IMR-90 (cell line): ENCODE measurements around the gene ADGRB3. TPM values are rescaled to one million over a fixed set of nuclear protein-coding genes. Genes with fewer than 3 reads are reported as not detected.

Source experiments
- ATAC-seq: fragments of 200-7000 bp; cut with Tn5 transposase; 2 replicates; pipeline ENCODE4 v1.9.1; 2020; ENCODE audit warnings: low read depth, mild to moderate bottlenecking, moderate library complexity
- BruUV-seq: library from RNA; stranded (reverse); fragments of 400-500 nt; replicated peaks from 2 replicates; lab custom pipeline; 2021; lab: Mats Ljungman, UMichigan
- CTCF ChIA-PET: fragments of 300-600 bp; formaldehyde crosslinking; extraction: SDS; loops from one replicate; lab custom pipeline; 2021; ENCODE audit warnings: antibody characterized with exemption; lab: Yijun Ruan, JAX
- POLR2A ChIA-PET: fragments of 300-600 bp; sonication (Branson Sonifier 250); formaldehyde crosslinking; loops from one replicate; lab custom pipeline; 2022; ENCODE audit warnings: antibody characterized with exemption; ENCODE audit not compliant: unreplicated experiment; lab: Charles Lee
- DNase-seq: peaks from one replicate; pipeline ENCODE4 v3.0.0; 2013
- H2AFZ ChIP-seq: replicated peaks from 2 replicates; pipeline ENCODE3; 2013; ENCODE audit warnings: low read length, mild to moderate bottlenecking; ENCODE audit not compliant: poor library complexity
- H2AK5ac ChIP-seq: 2 replicates; pipeline ENCODE4 v1.6.1; 2013; ENCODE audit warnings: low read depth, low read length, inconsistent platforms
- H2AK9ac ChIP-seq: replicated peaks from 2 replicates; pipeline ENCODE3; 2013; ENCODE audit warnings: mild to moderate bottlenecking, low read depth, low read length, moderate library complexity; ENCODE audit not compliant: poor library complexity
- H2BK120ac ChIP-seq: 2 replicates; pipeline ENCODE4 v1.6.1; 2013; ENCODE audit warnings: low read depth, low read length, inconsistent platforms
- H2BK15ac ChIP-seq: 3 replicates; pipeline ENCODE4 v1.6.1; 2013; ENCODE audit warnings: low read depth, low read length, inconsistent platforms
- H2BK20ac ChIP-seq: 2 replicates; pipeline ENCODE4 v1.6.1; 2013; ENCODE audit warnings: low read depth, mild to moderate bottlenecking, inconsistent platforms, low read length, moderate library complexity
- H2BK5ac ChIP-seq: 2 replicates; pipeline ENCODE4 v1.6.1; 2013; ENCODE audit warnings: mild to moderate bottlenecking, low read depth, low read length, inconsistent platforms; ENCODE audit not compliant: poor library complexity, severe bottlenecking
- H3K14ac ChIP-seq: replicated peaks from 2 replicates; pipeline ENCODE4 v1.6.1; 2013; ENCODE audit warnings: low read depth, low read length, inconsistent platforms
- H3K18ac ChIP-seq: 2 replicates; pipeline ENCODE4 v1.6.1; 2013; ENCODE audit warnings: low read depth, low read length, control low read depth
- H3K23ac ChIP-seq: 2 replicates; pipeline ENCODE4 v1.6.1; 2013; ENCODE audit warnings: low read depth, low read length, inconsistent platforms
- H3K27ac ChIP-seq: 2 replicates; pipeline ENCODE4 v1.5.1; 2013; ENCODE audit warnings: mild to moderate bottlenecking, control low read depth, low read length; ENCODE audit not compliant: insufficient read depth
- H3K27me3 ChIP-seq: 2 replicates; pipeline ENCODE4 v1.6.1; 2013; ENCODE audit warnings: low read length; ENCODE audit not compliant: control insufficient read depth, insufficient read depth
- H3K36me3 ChIP-seq: 2 replicates; pipeline ENCODE4 v1.6.1; 2013; ENCODE audit warnings: low read length, mixed read lengths; ENCODE audit not compliant: control insufficient read depth, insufficient read depth
- H3K4ac ChIP-seq: 2 replicates; pipeline ENCODE4 v1.6.1; 2013; ENCODE audit warnings: low read depth, low read length, inconsistent platforms
- H3K4me1 ChIP-seq: 2 replicates; pipeline ENCODE4 v1.6.1; 2013; ENCODE audit warnings: low read length, mixed read lengths; ENCODE audit not compliant: control insufficient read depth, insufficient read depth
- H3K4me2 ChIP-seq: 2 replicates; pipeline ENCODE4 v1.6.1; 2013; ENCODE audit warnings: low read depth, mild to moderate bottlenecking, control low read depth, low read length, moderate library complexity
- H3K4me3 ChIP-seq: 2 replicates; pipeline ENCODE4 v1.5.1; 2013; ENCODE audit warnings: low read depth, mild to moderate bottlenecking, control low read depth, low read length, moderate library complexity; ENCODE audit not compliant: insufficient read depth
- H3K56ac ChIP-seq: 2 replicates; pipeline ENCODE4 v1.6.1; 2013; ENCODE audit warnings: low read length, inconsistent platforms; ENCODE audit not compliant: insufficient read depth; ENCODE audit errors: extremely low read depth
- H3K79me1 ChIP-seq, 2 experiments: 2 replicates each; pipeline ENCODE4 v1.6.1; 2013; ENCODE audit warnings: low read length in 2 of 2, inconsistent platforms in 1 of 2, low read depth in 1 of 2
- H3K9ac ChIP-seq: 2 replicates; pipeline ENCODE4 v1.6.1; 2013; ENCODE audit warnings: low read depth, low read length, control low read depth
- H3K9me1 ChIP-seq: 2 replicates; pipeline ENCODE4 v1.6.1; 2013; ENCODE audit warnings: low read length, inconsistent platforms; ENCODE audit not compliant: insufficient read depth
- H3K9me3 ChIP-seq: 2 replicates; pipeline ENCODE4 v1.6.1; 2013; ENCODE audit warnings: low read length; ENCODE audit not compliant: control insufficient read depth, insufficient read depth
- H4K20me1 ChIP-seq: 2 replicates; pipeline ENCODE4 v1.6.1; 2013; ENCODE audit warnings: low read length, inconsistent platforms; ENCODE audit not compliant: insufficient read depth
- H4K5ac ChIP-seq: 2 replicates; pipeline ENCODE4 v1.6.1; 2013; ENCODE audit warnings: mild to moderate bottlenecking, low read depth, low read length, control low read depth
- H4K8ac ChIP-seq, 2 experiments: 2 replicates each; pipeline ENCODE4 v1.6.1; 2013; ENCODE audit warnings: low read depth in 2 of 2, low read length in 2 of 2, control low read depth in 1 of 2, inconsistent platforms in 1 of 2
- H4K91ac ChIP-seq: 2 replicates; pipeline ENCODE4 v1.6.1; 2013; ENCODE audit warnings: low read depth, low read length, inconsistent platforms; ENCODE audit not compliant: insufficient read depth
- BHLHE40 ChIP-seq: fragments of 150-350 bp; IDR thresholded peaks from 2 replicates; pipeline ENCODE4 v1.6.1; 2016; ENCODE audit warnings: mild to moderate bottlenecking, low read depth, low read length
- CEBPB ChIP-seq: IDR thresholded peaks from 2 replicates; pipeline ENCODE4 v1.6.1; 2012; ENCODE audit warnings: low read depth, low read length, improper control_type of control experiment
- CHD1 ChIP-seq: IDR thresholded peaks from 2 replicates; pipeline ENCODE4 v1.6.1; 2012; ENCODE audit warnings: low read depth, low read length, improper control_type of control experiment
- ELK1 ChIP-seq: fragments of 150-350 bp; IDR thresholded peaks from 2 replicates; pipeline ENCODE4 v1.6.1; 2016; ENCODE audit warnings: low read depth, mild to moderate bottlenecking, low read length, moderate library complexity, borderline replicate concordance
- FOS ChIP-seq: fragments of 150-350 bp; IDR thresholded peaks from 2 replicates; pipeline ENCODE4 v1.6.1; 2016; ENCODE audit warnings: low read depth, low read length
- MAFK ChIP-seq: IDR thresholded peaks from 2 replicates; pipeline ENCODE4 v1.6.1; 2012; ENCODE audit warnings: low read depth, low read length, improper control_type of control experiment
- MXI1 ChIP-seq: IDR thresholded peaks from 2 replicates; pipeline ENCODE4 v1.6.1; 2012; ENCODE audit warnings: low read depth, mild to moderate bottlenecking, low read length, moderate library complexity, borderline replicate concordance
- POLR2A ChIP-seq: IDR thresholded peaks from 2 replicates; pipeline ENCODE4 v1.6.1; 2012; ENCODE audit warnings: mild to moderate bottlenecking, low read depth, low read length
- RAD21 ChIP-seq: IDR thresholded peaks from 2 replicates; pipeline ENCODE4 v1.6.1; 2012; ENCODE audit warnings: low read length, improper control_type of control experiment
- RFX5 ChIP-seq: IDR thresholded peaks from 2 replicates; pipeline ENCODE4 v1.8.0; 2012; ENCODE audit warnings: low read depth, mild to moderate bottlenecking, low read length, moderate library complexity
- USF2 ChIP-seq: fragments of 150-350 bp; IDR thresholded peaks from 2 replicates; pipeline ENCODE4 v1.6.1; 2017; ENCODE audit warnings: mild to moderate bottlenecking, antibody characterized with exemption, low read length, low read depth
- WGBS, 2 experiments: methylation state at CpG; one replicate each; pipeline versions ENCODE4 v1.1.5 to v1.1.7; 2013; ENCODE audit warnings: missing lambda C conversion rate in 2 of 2; ENCODE audit not compliant: insufficient read length in 1 of 2; ENCODE audit errors: extremely low coverage in 2 of 2; 5-methylcytosine and 5-hydroxymethylcytosine counted together
- dilution Hi-C: fragments of 300-500 bp; cut with HindIII; formaldehyde crosslinking; loops from one replicate; pipeline ENCODE4 v1.14.3; 2018; ENCODE audit warnings: low sequenced_read_pairs; ENCODE audit not compliant: unreplicated experiment
- in situ Hi-C: fragments of 300-500 bp; cut with MboI; formaldehyde crosslinking; loops from 3 replicates; pipeline ENCODE4 v1.14.3; 2019; ENCODE audit warnings: low sequenced_read_pairs, inconsistent platforms, mixed read lengths
- intact Hi-C: fragments of 100-400 bp; cut with micrococcal nuclease; formaldehyde crosslinking; loops from 2 replicates; pipeline ENCODE4 v1.10.0; 2022
- polyA plus RNA-seq, 3 experiments: library from polyadenylated mRNA; depleted of rRNA; stranded (reverse); fragments of >200 nt; gene quantifications; 2 replicates each; pipeline ENCODE4 v1.2.3, GENCODE V29; 2012; ENCODE audit warnings: low replicate concordance in 1 of 3
- total RNA-seq: library from RNA; depleted of rRNA; stranded (reverse); fragments of >200 nt; gene quantifications from 2 replicates; pipeline ENCODE4 v1.2.3, GENCODE V29; 2012
- TF ChIP-seq, protein P1 (sequence below): conservative IDR thresholded peaks from 2 replicates; pipeline ENCODE4 v1.5.1; 2012; ENCODE audit warnings: mild to moderate bottlenecking, low read depth, low read length, improper control_type of control experiment

Gene ADGRB3
- total and polyA plus RNA-seq, 2 of the 4 experiments (the other 2 are of a cell fraction) = not detected

DNA sequence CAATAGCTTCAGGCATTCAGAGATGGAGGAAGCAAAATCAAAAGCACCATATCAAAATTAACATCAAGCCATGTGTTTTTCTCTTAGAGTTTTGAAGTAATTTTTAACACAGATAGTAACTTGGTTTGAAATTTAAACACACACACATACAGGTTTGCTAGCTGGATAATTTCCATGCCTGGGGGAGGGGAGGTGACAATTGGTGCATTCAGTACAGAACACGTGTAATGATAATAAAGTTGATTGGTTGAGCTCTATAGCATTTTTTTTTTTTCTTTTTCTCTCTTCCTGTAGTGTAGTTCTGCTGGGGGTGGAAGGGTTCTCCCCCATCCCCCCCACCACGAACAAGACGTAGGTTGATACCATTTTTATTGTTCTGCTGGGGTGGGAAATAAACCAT lies 596.9 kb downstream of the ADGRB3 start:
- H4K5ac ChIP-seq = no peak overlapping the region
- no peaks in the 10 kb centered on the region for H3K4me1 ChIP-seq
- no peaks in the 10 kb centered on the region for H4K20me1 ChIP-seq
- no peak overlapping the region for H3K14ac ChIP-seq
- no peak overlapping the region for H3K23ac ChIP-seq
- H2AFZ ChIP-seq = no peak overlapping the region
- H3K9ac ChIP-seq = no peak overlapping the region
- ChIA-PET POLR2A (no interaction called here), CTCF (no interaction called here)
- H3K27me3 ChIP-seq = no peaks in the 10 kb centered on the region
- DNase-seq = no peak
- no peak for TF ChIP-seq RFX5
- no peak for TF ChIP-seq ELK1
- no peak for TF ChIP-seq USF2
- no peak for TF ChIP-seq MXI1
- TF ChIP-seq, protein P1, sequence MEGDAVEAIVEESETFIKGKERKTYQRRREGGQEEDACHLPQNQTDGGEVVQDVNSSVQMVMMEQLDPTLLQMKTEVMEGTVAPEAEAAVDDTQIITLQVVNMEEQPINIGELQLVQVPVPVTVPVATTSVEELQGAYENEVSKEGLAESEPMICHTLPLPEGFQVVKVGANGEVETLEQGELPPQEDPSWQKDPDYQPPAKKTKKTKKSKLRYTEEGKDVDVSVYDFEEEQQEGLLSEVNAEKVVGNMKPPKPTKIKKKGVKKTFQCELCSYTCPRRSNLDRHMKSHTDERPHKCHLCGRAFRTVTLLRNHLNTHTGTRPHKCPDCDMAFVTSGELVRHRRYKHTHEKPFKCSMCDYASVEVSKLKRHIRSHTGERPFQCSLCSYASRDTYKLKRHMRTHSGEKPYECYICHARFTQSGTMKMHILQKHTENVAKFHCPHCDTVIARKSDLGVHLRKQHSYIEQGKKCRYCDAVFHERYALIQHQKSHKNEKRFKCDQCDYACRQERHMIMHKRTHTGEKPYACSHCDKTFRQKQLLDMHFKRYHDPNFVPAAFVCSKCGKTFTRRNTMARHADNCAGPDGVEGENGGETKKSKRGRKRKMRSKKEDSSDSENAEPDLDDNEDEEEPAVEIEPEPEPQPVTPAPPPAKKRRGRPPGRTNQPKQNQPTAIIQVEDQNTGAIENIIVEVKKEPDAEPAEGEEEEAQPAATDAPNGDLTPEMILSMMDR = no peak
- no peak for TF ChIP-seq CHD1
- TF ChIP-seq POLR2A = no peak
- no peak for TF ChIP-seq BHLHE40
- TF ChIP-seq RAD21 = no peak
- no peak for TF ChIP-seq FOS
- TF ChIP-seq MAFK = no peak
- no peak for TF ChIP-seq CEBPB
- no peak overlapping the region for H3K4me3 ChIP-seq
- no TSS peak for BruUV-seq
- H3K36me3 ChIP-seq = no peaks in the 10 kb centered on the region
- H3K4me2 ChIP-seq = no peak overlapping the region
- in situ Hi-C loops = no loop called here
- dilution Hi-C loops = no loop called here
- H3K18ac ChIP-seq = no peak overlapping the region
- no peak overlapping the region for H4K91ac ChIP-seq
- H2AK5ac ChIP-seq = no peak overlapping the region
- ATAC-seq = no peak
- no peaks in the 10 kb centered on the region for H3K79me1 ChIP-seq
- no peak overlapping the region for H3K27ac ChIP-seq
- no peak overlapping the region for H2AK9ac ChIP-seq
- no peak overlapping the region for H3K4ac ChIP-seq
- intact Hi-C loops = loop anchor here (10.0 kb wide), 1 partner anchor 483 kb away; no protein-coding TSS in a partner anchor
- no peak overlapping the region for H4K8ac ChIP-seq
- WGBS, 2 experiments = no CpG with 5 or more reads among the region's 3 CpGs
- no peaks in the 10 kb centered on the region for H3K9me3 ChIP-seq
- no peak overlapping the region for H2BK120ac ChIP-seq
- H3K9me1 ChIP-seq = no peaks in the 10 kb centered on the region
- no peak overlapping the region for H2BK5ac ChIP-seq
- H2BK15ac ChIP-seq = no peak overlapping the region
- H3K56ac ChIP-seq = no peak overlapping the region
- H2BK20ac ChIP-seq = no peak overlapping the region
